ENCODE data around the gene PPP1R27.

DNA sequence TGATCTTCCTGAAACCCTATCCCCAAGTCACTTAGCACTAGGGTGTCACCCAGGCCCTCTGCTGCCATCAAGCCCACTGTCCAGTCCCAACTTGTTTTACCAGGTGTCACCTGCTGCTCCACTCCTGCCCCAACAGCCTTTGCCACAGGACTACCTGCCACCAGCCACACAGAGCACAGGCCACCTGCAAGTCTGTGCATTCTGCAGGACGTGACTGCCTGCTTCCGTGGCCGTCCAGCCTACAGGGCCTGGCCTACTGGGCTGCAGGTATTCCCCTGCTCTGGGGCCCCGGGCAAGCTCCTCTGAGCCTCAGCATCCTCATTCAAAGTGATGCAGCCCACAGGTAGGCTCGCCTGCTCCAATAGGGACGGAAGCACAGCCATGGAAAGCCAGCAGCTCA is 5.0 kb downstream of the PPP1R27 start:
- TF ChIP-seq TAF1 (IDR thresholded peaks at IDR 0.05; ENCODE audit: borderline replicate concordance, insufficient read depth, low read length) (no peak), POLR2AphosphoS5 (IDR thresholded peaks at IDR 0.05; ENCODE audit: low read depth, low read length) (no peak), SIN3A (IDR thresholded peaks at IDR 0.05; ENCODE audit: borderline replicate concordance, insufficient read depth, low read length) (no peak), FOXP2 (optimal IDR thresholded peaks at IDR 0.05; ENCODE audit: borderline replicate concordance, extremely low read depth, extremely low read length, insufficient read depth) (no peak)
- TF ChIP-seq, protein P1, sequence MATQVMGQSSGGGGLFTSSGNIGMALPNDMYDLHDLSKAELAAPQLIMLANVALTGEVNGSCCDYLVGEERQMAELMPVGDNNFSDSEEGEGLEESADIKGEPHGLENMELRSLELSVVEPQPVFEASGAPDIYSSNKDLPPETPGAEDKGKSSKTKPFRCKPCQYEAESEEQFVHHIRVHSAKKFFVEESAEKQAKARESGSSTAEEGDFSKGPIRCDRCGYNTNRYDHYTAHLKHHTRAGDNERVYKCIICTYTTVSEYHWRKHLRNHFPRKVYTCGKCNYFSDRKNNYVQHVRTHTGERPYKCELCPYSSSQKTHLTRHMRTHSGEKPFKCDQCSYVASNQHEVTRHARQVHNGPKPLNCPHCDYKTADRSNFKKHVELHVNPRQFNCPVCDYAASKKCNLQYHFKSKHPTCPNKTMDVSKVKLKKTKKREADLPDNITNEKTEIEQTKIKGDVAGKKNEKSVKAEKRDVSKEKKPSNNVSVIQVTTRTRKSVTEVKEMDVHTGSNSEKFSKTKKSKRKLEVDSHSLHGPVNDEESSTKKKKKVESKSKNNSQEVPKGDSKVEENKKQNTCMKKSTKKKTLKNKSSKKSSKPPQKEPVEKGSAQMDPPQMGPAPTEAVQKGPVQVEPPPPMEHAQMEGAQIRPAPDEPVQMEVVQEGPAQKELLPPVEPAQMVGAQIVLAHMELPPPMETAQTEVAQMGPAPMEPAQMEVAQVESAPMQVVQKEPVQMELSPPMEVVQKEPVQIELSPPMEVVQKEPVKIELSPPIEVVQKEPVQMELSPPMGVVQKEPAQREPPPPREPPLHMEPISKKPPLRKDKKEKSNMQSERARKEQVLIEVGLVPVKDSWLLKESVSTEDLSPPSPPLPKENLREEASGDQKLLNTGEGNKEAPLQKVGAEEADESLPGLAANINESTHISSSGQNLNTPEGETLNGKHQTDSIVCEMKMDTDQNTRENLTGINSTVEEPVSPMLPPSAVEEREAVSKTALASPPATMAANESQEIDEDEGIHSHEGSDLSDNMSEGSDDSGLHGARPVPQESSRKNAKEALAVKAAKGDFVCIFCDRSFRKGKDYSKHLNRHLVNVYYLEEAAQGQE (IDR thresholded peaks at IDR 0.05; ENCODE audit: insufficient read depth in 1 of 2, low read depth in 2 of 2, low read length in 2 of 2), result no peak

All from PFSK-1 (cell line).